ENCODE measurements around the gene RUNX3. TPM values are rescaled to one million over a fixed set of nuclear protein-coding genes. Genes with fewer than 3 reads are reported as not detected.

Gene RUNX3
- polyA plus RNA-seq, 1 donor (not counting 4 experiments of a cell fraction or from before 2014, with no cell fraction given), result not detected

DNA sequence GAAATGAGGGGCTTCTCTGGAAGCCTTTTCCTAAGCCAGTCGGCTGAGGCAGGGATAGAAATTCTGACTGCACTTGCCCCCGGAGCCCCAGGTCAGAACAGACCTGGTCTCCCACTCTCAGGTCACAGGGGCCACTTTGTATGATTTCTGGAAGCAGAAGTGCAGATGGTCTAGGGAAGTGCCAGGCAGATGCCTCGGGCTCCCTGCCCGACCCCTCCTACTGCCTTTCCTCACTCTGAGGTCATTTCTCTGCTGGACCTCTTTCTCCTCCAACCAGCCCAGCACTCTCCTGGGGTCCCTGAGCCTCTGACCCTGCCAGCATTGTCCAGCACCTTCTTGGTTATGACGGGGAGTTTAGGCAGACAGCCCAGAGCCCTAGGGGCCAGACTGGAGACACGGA, 8.7 kb downstream of the RUNX3 start:
- no peaks in the 10 kb centered on the region for H3K36me3 ChIP-seq (ENCODE audit: control insufficient read depth in 2 of 2, extremely low read depth in 1 of 2, insufficient read depth in 2 of 2, low read length in 2 of 2)
- dilution Hi-C loops (cut with MboI; ENCODE audit: extremely low pct_ligation_motif_present, low sequenced_read_pairs), result loop anchor here (10.0 kb wide), 1 partner anchor 63 kb away; no protein-coding TSS in a partner anchor
- no peaks in the 10 kb centered on the region for H3K9me1 ChIP-seq (ENCODE audit: control insufficient read depth, extremely low read depth, insufficient read depth, low read length)
- H3K4me1 ChIP-seq (ENCODE audit: control insufficient read depth, extremely low read depth, insufficient read depth, low read length), result no peaks in the 10 kb centered on the region
- H2AFZ ChIP-seq (ENCODE audit: control insufficient read depth, low read length), result no peak overlapping the region
- H3K4me2 ChIP-seq (ENCODE audit: control insufficient read depth, extremely low read depth, insufficient read depth, low read depth, low read length), result no peak overlapping the region
- DNase-seq (ENCODE audit: low read depth, low spot score) (no peak), FAIRE-seq (no peak)
- no peaks in the 10 kb centered on the region for H3K9me3 ChIP-seq (ENCODE audit: control insufficient read depth, low read depth, low read length)
- H4K20me1 ChIP-seq (ENCODE audit: control insufficient read depth, extremely low read depth, insufficient read depth, low read length), result no peaks in the 10 kb centered on the region
- peaks cover 52% of the 10 kb centered on the region for H3K27me3 ChIP-seq (ENCODE audit: control insufficient read depth, extremely low read depth, insufficient read depth, low read length)
- H3K9ac ChIP-seq (ENCODE audit: control insufficient read depth, extremely low read depth, insufficient read depth, low read length), result no peak overlapping the region
- TF ChIP-seq EZH2 (IDR thresholded peaks at IDR 0.05; ENCODE audit: low read length) (no peak), CTCF (optimal IDR thresholded peaks at IDR 0.05 in 1 of 3, IDR thresholded peaks at IDR 0.05 in 1 of 3, conservative IDR thresholded peaks at IDR 0.05 in 1 of 3; ENCODE audit: extremely low read depth in 1 of 3, insufficient read depth in 2 of 3, low read length in 3 of 3) (no peak)
- no peaks in the 10 kb centered on the region for H3K79me2 ChIP-seq (ENCODE audit: control insufficient read depth, insufficient read depth, low read length)
- no peak overlapping the region for H3K27ac ChIP-seq (ENCODE audit: control insufficient read depth, insufficient read depth, low read length)
- H3K4me3 ChIP-seq (ENCODE audit: control insufficient read depth in 2 of 3, extremely low read depth in 1 of 3, insufficient read depth in 2 of 3, low read depth in 1 of 3, low read length in 3 of 3), result no peak overlapping the region

- Histone ChIP-seq H3K9ac (ENCODE audit: control insufficient read depth, extremely low read depth, insufficient read depth, low read length) (no peak overlapping the region), H3K9me1 (ENCODE audit: control insufficient read depth, extremely low read depth, insufficient read depth, low read length) (no peaks in the 10 kb centered on the region), H3K4me2 (ENCODE audit: control insufficient read depth, extremely low read depth, insufficient read depth, low read depth, low read length) (no peak overlapping the region), H3K27me3 (ENCODE audit: control insufficient read depth, extremely low read depth, insufficient read depth, low read length) (peaks cover 43% of the 10 kb centered on the region), H3K4me1 (ENCODE audit: control insufficient read depth, extremely low read depth, insufficient read depth, low read length) (no peaks in the 10 kb centered on the region), H4K20me1 (ENCODE audit: control insufficient read depth, extremely low read depth, insufficient read depth, low read length) (no peaks in the 10 kb centered on the region), H3K79me2 (ENCODE audit: control insufficient read depth, insufficient read depth, low read length) (no peaks in the 10 kb centered on the region), H2AFZ (ENCODE audit: control insufficient read depth, low read length) (no peak overlapping the region), H3K27ac (ENCODE audit: control insufficient read depth, insufficient read depth, low read length) (no peak overlapping the region), H3K9me3 (ENCODE audit: control insufficient read depth, low read depth, low read length) (no peaks in the 10 kb centered on the region), H3K36me3 (ENCODE audit: control insufficient read depth in 2 of 2, extremely low read depth in 1 of 2, insufficient read depth in 2 of 2, low read length in 2 of 2) (no peaks in the 10 kb centered on the region), H3K4me3 (ENCODE audit: control insufficient read depth in 2 of 3, extremely low read depth in 1 of 3, insufficient read depth in 2 of 3, low read depth in 1 of 3, low read length in 3 of 3) (no peak overlapping the region)
- DNase-seq (ENCODE audit: low read depth, low spot score) (no peak), FAIRE-seq (no peak)
- dilution Hi-C loops (cut with MboI; ENCODE audit: extremely low pct_ligation_motif_present, low sequenced_read_pairs), result loop anchor here (10.0 kb wide), 1 partner anchor 64 kb away; no protein-coding TSS in a partner anchor
- TF ChIP-seq CTCF (optimal IDR thresholded peaks at IDR 0.05 in 1 of 3, IDR thresholded peaks at IDR 0.05 in 1 of 3, conservative IDR thresholded peaks at IDR 0.05 in 1 of 3; ENCODE audit: extremely low read depth in 1 of 3, insufficient read depth in 2 of 3, low read length in 3 of 3) (no peak), EZH2 (IDR thresholded peaks at IDR 0.05; ENCODE audit: low read length) (no peak)
Measured at GRCh38 chr1:24920533-24920925, 9.5 kb downstream of the RUNX3 start.

Data from keratinocyte (primary cell).